ENCODE results near the gene SPOP.

Gene SPOP

DNA sequence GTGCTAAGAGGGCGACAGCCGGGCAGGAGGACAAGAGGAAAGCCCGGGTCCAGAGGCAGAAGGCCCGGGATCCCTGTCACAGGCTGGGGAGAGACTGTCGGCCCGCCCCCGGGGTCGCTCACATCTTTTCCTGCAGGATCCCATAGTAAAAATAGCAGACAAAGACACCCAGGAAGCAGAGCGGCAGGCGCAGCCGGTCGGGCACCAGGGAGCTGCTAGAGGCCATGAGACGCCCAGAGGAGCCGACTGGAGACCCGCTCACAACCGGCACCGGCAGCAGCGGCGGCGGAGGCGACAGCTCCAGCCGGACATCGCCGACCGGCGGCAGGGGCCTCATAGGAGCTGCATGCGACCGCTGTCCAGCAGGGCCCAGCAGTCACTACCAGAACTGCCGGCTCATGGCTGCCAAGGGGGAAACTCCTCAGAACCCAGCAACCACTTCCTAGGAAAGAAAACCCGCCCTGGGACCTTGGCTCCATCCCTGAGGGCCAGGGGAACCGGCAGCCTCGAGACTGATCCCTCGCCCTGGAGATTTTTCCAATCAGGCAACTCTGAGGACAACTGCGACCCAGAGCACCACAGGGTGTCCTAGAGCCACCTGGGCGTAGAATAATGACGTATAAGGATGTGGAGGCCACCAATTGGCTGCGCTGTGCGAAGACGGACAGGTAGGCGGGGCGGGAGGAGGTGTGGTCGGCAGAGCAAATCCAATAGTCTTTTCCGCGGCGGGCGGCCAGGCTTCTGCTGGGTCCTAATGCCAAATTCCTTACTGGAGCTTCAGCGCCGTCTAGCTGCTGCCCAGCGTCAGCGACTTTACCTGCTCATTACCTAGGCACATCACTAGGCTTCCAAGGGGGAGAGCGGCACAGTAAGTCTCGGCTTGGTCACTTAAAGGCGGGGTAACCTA lies 30.0 kb upstream of the SPOP start, which contains the start of gene SLC35B1:
TSS of gene SLC35B1 (minus strand) at position 357 of the 907 bp plus-strand sequence. CDS start at position 226, 131 bp downstream.
- peaks cover 40% of the 10 kb centered on the region for H3K36me3 ChIP-seq (ENCODE audit: insufficient read depth, low read length)
- peak; percentile 94 for ATAC-seq (ENCODE audit: insufficient read depth, low read depth)

GRCh38 chr17:49707246-49707607 lies 29.3 kb upstream of the SPOP start:
- TF ChIP-seq CTCF (IDR thresholded peaks at IDR 0.05; ENCODE audit: borderline replicate concordance, extremely low read depth, low read length, poor library complexity, severe bottlenecking) (peak; percentile 45), EZH2 (IDR thresholded peaks at IDR 0.05; ENCODE audit: borderline replicate concordance, low read depth, low read length, severe bottlenecking) (no peak)
- Histone ChIP-seq H3K9me3 (ENCODE audit: insufficient read depth, low read length, severe bottlenecking) (no peaks in the 10 kb centered on the region), H2AFZ (ENCODE audit: low read depth, low read length) (peak overlapping the region; percentile 82), H3K9ac (ENCODE audit: low read depth, low read length) (peak overlapping the region; percentile 74), H3K4me1 (ENCODE audit: insufficient read depth, low read length) (peaks cover 38% of the 10 kb centered on the region), H4K20me1 (ENCODE audit: insufficient read depth, low read length) (no peaks in the 10 kb centered on the region), H3K4me3 (ENCODE audit: low read depth in 1 of 2, low read length in 2 of 2) (peak overlapping the region; percentile 69 to 84), H3K27ac (ENCODE audit: low read length) (peak overlapping the region; percentile 89), H3K79me2 (ENCODE audit: insufficient read depth, low read length) (peaks cover 25% of the 10 kb centered on the region), H3K27me3 (ENCODE audit: insufficient read depth, low read length, poor library complexity) (no peaks in the 10 kb centered on the region), H3K4me2 (ENCODE audit: insufficient read depth, low read length) (peak overlapping the region; percentile 89), H3K36me3 (ENCODE audit: insufficient read depth, low read length) (peaks cover 46% of the 10 kb centered on the region)
- DNase-seq (peak; percentile 40), ATAC-seq (ENCODE audit: insufficient read depth, low read depth) (no peak)

More for the DNA sequence above, 30.0 kb upstream of the SPOP start, which contains the start of gene SLC35B1:
- Histone ChIP-seq H3K4me3 (ENCODE audit: low read depth in 1 of 2, low read length in 2 of 2) (peak within 1 kb of the TSS; percentile 69 to 84), H3K27ac (ENCODE audit: low read length) (peak within 1 kb of the TSS; percentile 89), H2AFZ (ENCODE audit: low read depth, low read length) (peak within 1 kb of the TSS; percentile 82), H3K9me3 (ENCODE audit: insufficient read depth, low read length, severe bottlenecking) (no peaks in the 10 kb centered on the region), H3K27me3 (ENCODE audit: insufficient read depth, low read length, poor library complexity) (no peaks in the 10 kb centered on the region), H3K79me2 (ENCODE audit: insufficient read depth, low read length) (peaks cover 25% of the 10 kb centered on the region), H3K4me2 (ENCODE audit: insufficient read depth, low read length) (peak within 1 kb of the TSS; percentile 89), H4K20me1 (ENCODE audit: insufficient read depth, low read length) (no peaks in the 10 kb centered on the region), H3K9ac (ENCODE audit: low read depth, low read length) (peak within 1 kb of the TSS; percentile 74), H3K4me1 (ENCODE audit: insufficient read depth, low read length) (peaks cover 38% of the 10 kb centered on the region)
- DNase-seq, result peak; percentile 99
- TF ChIP-seq CTCF (IDR thresholded peaks at IDR 0.05; ENCODE audit: borderline replicate concordance, extremely low read depth, low read length, poor library complexity, severe bottlenecking), result peak; percentile 97
- TF ChIP-seq EZH2 (IDR thresholded peaks at IDR 0.05; ENCODE audit: borderline replicate concordance, low read depth, low read length, severe bottlenecking), result no peak

GRCh38 chr17:49705254-49705653 lies 27.4 kb upstream of the SPOP start:
- Histone ChIP-seq H3K79me2 (ENCODE audit: insufficient read depth, low read length) (peaks cover 25% of the 10 kb centered on the region), H3K4me2 (ENCODE audit: insufficient read depth, low read length) (peak overlapping the region; percentile 37; the same call in 1 of the 2 replicates), H4K20me1 (ENCODE audit: insufficient read depth, low read length) (no peaks in the 10 kb centered on the region), H3K27ac (ENCODE audit: low read length) (no peak overlapping the region), H3K9me3 (ENCODE audit: insufficient read depth, low read length, severe bottlenecking) (no peaks in the 10 kb centered on the region), H3K4me1 (ENCODE audit: insufficient read depth, low read length) (peaks cover 38% of the 10 kb centered on the region), H2AFZ (ENCODE audit: low read depth, low read length) (no peak overlapping the region), H3K4me3 (ENCODE audit: low read depth in 1 of 2, low read length in 2 of 2) (no peak overlapping the region), H3K36me3 (ENCODE audit: insufficient read depth, low read length) (peaks cover 58% of the 10 kb centered on the region), H3K9ac (ENCODE audit: low read depth, low read length) (no peak overlapping the region), H3K27me3 (ENCODE audit: insufficient read depth, low read length, poor library complexity) (no peaks in the 10 kb centered on the region)
- no peak for DNase-seq
- TF ChIP-seq CTCF (IDR thresholded peaks at IDR 0.05; ENCODE audit: borderline replicate concordance, extremely low read depth, low read length, poor library complexity, severe bottlenecking) (no peak), EZH2 (IDR thresholded peaks at IDR 0.05; ENCODE audit: borderline replicate concordance, low read depth, low read length, severe bottlenecking) (no peak)
- no peak for ATAC-seq (ENCODE audit: insufficient read depth, low read depth)
